SU-DHL-6 (cell line): Measurements from ENCODE around the gene ZNF672.

Experiments used
- CTCF ChIP-seq: fragments of 200-600 bp; sonication (generic); IDR thresholded peaks from one replicate; pipeline ENCODE4 v1.5.1; 2017; ENCODE audit warnings: antibody characterized with exemption, mild to moderate bottlenecking, low read length, moderate library complexity; ENCODE audit not compliant: insufficient read depth, poor library complexity, severe bottlenecking
- EZH2phosphoT487 ChIP-seq: fragments of 200-600 bp; sonication (generic), shearing (Covaris generic); conservative IDR thresholded peaks from 2 replicates; pipeline ENCODE4 v1.6.1; 2018; ENCODE audit warnings: mild to moderate bottlenecking, antibody characterized with exemption, low read length, moderate library complexity, mixed read lengths

GRCh38 chr1:248818505-248819374, 19.3 kb upstream of the ZNF672 start:
- TF ChIP-seq CTCF (no peak), EZH2phosphoT487 (no peak)
